Spinal cord (tissue), 10 donors: Measurements from ENCODE around the gene PCDHA4. TPM values are rescaled to one million over a fixed set of nuclear protein-coding genes. Genes with fewer than 3 reads are reported as not detected.
"Not testable (repeated sequence)": the region's sequence is repeated elsewhere in the genome, so short reads cannot be mapped to it uniquely, and the experiment has no call there.

Experiments used
- DNase-seq, 6 donors: peaks; one replicate each; pipeline versions ENCODE4 v3.0.0 to v3.0.0-alpha.2; 2013 to 2015; ENCODE audit warnings: low spot score in 6 of 6, low read depth in 4 of 6
- H3K27ac ChIP-seq: one replicate; pipeline ENCODE4 v1.5.1; 2013; ENCODE audit warnings: low read depth, low read length, control low read depth
- H3K27me3 ChIP-seq: one replicate; pipeline ENCODE4 v1.6.1; 2013; ENCODE audit warnings: low read length; ENCODE audit not compliant: control insufficient read depth, insufficient read depth
- H3K36me3 ChIP-seq: one replicate; pipeline ENCODE4 v1.6.1; 2013; ENCODE audit warnings: low read length; ENCODE audit not compliant: control insufficient read depth, insufficient read depth
- H3K4me1 ChIP-seq: one replicate; pipeline ENCODE4 v1.6.1; 2013; ENCODE audit warnings: low read length; ENCODE audit not compliant: control insufficient read depth, insufficient read depth
- H3K4me3 ChIP-seq: one replicate; pipeline ENCODE4 v1.5.1; 2013; ENCODE audit warnings: low read depth, low read length, control low read depth
- H3K9me3 ChIP-seq: one replicate; pipeline ENCODE4 v1.6.1; 2013; ENCODE audit warnings: low read length; ENCODE audit not compliant: control insufficient read depth, insufficient read depth
- WGBS: methylation state at CpG from one replicate; pipeline ENCODE4 v1.1.5; 2013; ENCODE audit warnings: missing lambda C conversion rate; ENCODE audit not compliant: insufficient coverage; 5-methylcytosine and 5-hydroxymethylcytosine counted together
- polyA plus RNA-seq, 2 donors: library from polyadenylated mRNA; unstranded; fragments of 120-200 nt; gene quantifications; one replicate each; pipeline ENCODE4 v1.2.1, GENCODE V29; 2013; ENCODE audit not compliant: insufficient read length in 2 of 2
- total RNA-seq, 2 donors: library from RNA; depleted of rRNA in 1 of 2; stranded (reverse); fragments of 120-200 nt in 1 of 2; fragments of >200 nt in 1 of 2; gene quantifications; one replicate each; pipeline versions ENCODE4 v1.2.3 to v1.2.4, GENCODE V29; 2013 to 2014
- donor health status: healthy.

PCDHA4 gene
- total and polyA plus RNA-seq, 4 donors = 3.2 to 8.7 (median 7.3) TPM

- Histone ChIP-seq H3K36me3 (peaks cover 17% of the 10 kb centered on the region), H3K9me3 (peaks cover 16% of the 10 kb centered on the region)
- H3K4me3 ChIP-seq, H3K27ac ChIP-seq, H3K4me1 ChIP-seq, H3K27me3 ChIP-seq: not testable (repeated sequence)
- 14% methylated on average over 23 of the region's 38 CpGs for WGBS
- DNase-seq = peak in 1 of 6 donors; percentile 8
These were observed 27.7 kb downstream of the PCDHA4 start for GRCh38 chr5:140834439-140835008.

GRCh38 chr5:140835622-140836510 lies 29.0 kb downstream of the PCDHA4 start:
- H3K4me3 ChIP-seq = no peak overlapping the region
- 33% methylated on average over 103 of the region's 103 CpGs for WGBS
- H3K27me3 ChIP-seq = no peaks in the 10 kb centered on the region
- no peak for DNase-seq
- no peak overlapping the region for H3K27ac ChIP-seq
- peaks cover 10% of the 10 kb centered on the region for H3K36me3 ChIP-seq
- no peaks in the 10 kb centered on the region for H3K4me1 ChIP-seq
- peaks cover 13% of the 10 kb centered on the region for H3K9me3 ChIP-seq

GRCh38 chr5:140840978-140841962 lies 34.4 kb downstream of the PCDHA4 start, which contains the start of gene PCDHA8:
Gene PCDHA8, plus strand, starts transcription at chr5:140841187. Its CDS starts 135 bp downstream, at chr5:140841322.
- 24% methylated on average over 42 of the region's 47 CpGs for WGBS
- Histone ChIP-seq H3K4me3 (no peak within 1 kb of the TSS), H3K36me3 (peaks cover 2% of the 10 kb centered on the region), H3K27me3 (no peaks in the 10 kb centered on the region), H3K4me1 (no peaks in the 10 kb centered on the region), H3K27ac (no peak within 1 kb of the TSS), H3K9me3 (peaks cover 4% of the 10 kb centered on the region)
- DNase-seq = peak in 1 of 6 donors; percentile 38

GRCh38 chr5:140842798-140843733 lies 36.2 kb downstream of the PCDHA4 start:
- Histone ChIP-seq H3K36me3 (no peaks in the 10 kb centered on the region), H3K27me3 (no peaks in the 10 kb centered on the region), H3K4me3 (no peak overlapping the region), H3K4me1 (no peaks in the 10 kb centered on the region), H3K9me3 (peaks cover 3% of the 10 kb centered on the region), H3K27ac (no peak overlapping the region)
- no peak for DNase-seq
- WGBS = 38% methylated on average over 86 of the region's 87 CpGs

GRCh38 chr5:140848139-140849102 lies 41.6 kb downstream of the PCDHA4 start, which contains the start of gene PCDHA9:
Gene PCDHA9, plus strand, starts transcription at chr5:140848382. Its CDS starts 114 bp downstream, at chr5:140848496.
- not testable (repeated sequence) for H3K9me3 ChIP-seq, H3K4me3 ChIP-seq, H3K36me3 ChIP-seq, H3K27ac ChIP-seq, H3K27me3 ChIP-seq, H3K4me1 ChIP-seq
- peak in 2 of 6 donors; percentile 4 to 30 for DNase-seq
- 21% methylated on average over 23 of the region's 48 CpGs for WGBS

GRCh38 chr5:140849831-140850634 lies 43.2 kb downstream of the PCDHA4 start:
- not testable (repeated sequence) for H3K9me3 ChIP-seq, H3K4me1 ChIP-seq, H3K27me3 ChIP-seq, DNase-seq, H3K36me3 ChIP-seq, H3K27ac ChIP-seq, H3K4me3 ChIP-seq
- 36% methylated on average over 101 of the region's 101 CpGs for WGBS

GRCh38 chr5:140855772-140856674 lies 49.2 kb downstream of the PCDHA4 start, which contains the start of gene PCDHA10:
Gene PCDHA10, plus strand, starts transcription at chr5:140855897. Its CDS starts 152 bp downstream, at chr5:140856049.
- Histone ChIP-seq H3K27me3 (no peaks in the 10 kb centered on the region), H3K36me3 (peaks cover 2% of the 10 kb centered on the region), H3K27ac (no peak within 1 kb of the TSS), H3K4me3 (peak within 1 kb of the TSS; percentile 9), H3K9me3 (peaks cover 2% of the 10 kb centered on the region), H3K4me1 (no peaks in the 10 kb centered on the region)
- peak in 3 of 6 donors; percentile 19 to 55 (median 52) for DNase-seq
- WGBS = 16% methylated on average over 26 of the region's 44 CpGs
